PC-3 (cell line): ENCODE data around the gene DOC2A. TPM values are rescaled to one million over a fixed set of nuclear protein-coding genes. Genes with fewer than 3 reads are reported as not detected.

Source experiments
- ATAC-seq: fragments of 200-7000 bp; cut with Tn5 transposase; 2 replicates; pipeline ENCODE4 v1.9.1; 2020; ENCODE audit warnings: mild to moderate bottlenecking, moderate library complexity
- BruUV-seq: library from RNA; stranded (reverse); fragments of 400-500 nt; replicated peaks from 2 replicates; lab custom pipeline; 2021; lab: Mats Ljungman, UMichigan
- CTCF ChIA-PET: fragments of 300-600 bp; sonication (Branson Sonifier 250); formaldehyde crosslinking; loops from one replicate; lab custom pipeline; 2022; ENCODE audit warnings: antibody characterized with exemption; lab: Charles Lee
- POLR2A ChIA-PET: fragments of 300-600 bp; sonication (Branson Sonifier 250); formaldehyde crosslinking; loops from one replicate; lab custom pipeline; 2022; ENCODE audit warnings: antibody characterized with exemption; ENCODE audit not compliant: unreplicated experiment; lab: Charles Lee
- DNase-seq: peaks from one replicate; pipeline ENCODE4 v3.0.0-alpha.2; 2015
- H2AFZ ChIP-seq: fragments of 300-600 bp; sonication (generic); 2 replicates; pipeline ENCODE4 v1.6.0; 2016; ENCODE audit warnings: antibody characterized with exemption, low read length
- H3F3A ChIP-seq: fragments of 300-600 bp; sonication (generic); one replicate; pipeline ENCODE4 v1.6.0; 2017; ENCODE audit warnings: antibody characterized with exemption, low read length, control low read depth, mild to moderate bottlenecking; ENCODE audit not compliant: unreplicated experiment
- H3K27ac ChIP-seq: fragments of 300-600 bp; sonication (generic); 2 replicates; pipeline ENCODE4 v1.5.1; 2016; ENCODE audit warnings: mild to moderate bottlenecking, low read length
- H3K27me3 ChIP-seq: fragments of 300-600 bp; sonication (generic); 2 replicates; pipeline ENCODE4 v1.6.1; 2016; ENCODE audit warnings: low read length, mixed read lengths
- H3K36me3 ChIP-seq: fragments of 300-600 bp; sonication (generic); 2 replicates; pipeline ENCODE4 v1.6.1; 2016; ENCODE audit warnings: low read depth, mixed run types, low read length, mixed read lengths
- H3K4me1 ChIP-seq: fragments of 300-600 bp; sonication (generic); 2 replicates; pipeline ENCODE4 v1.5.1; 2016; ENCODE audit warnings: low read length; ENCODE audit not compliant: insufficient read depth
- H3K4me2 ChIP-seq: fragments of 300-600 bp; sonication (generic); 2 replicates; pipeline ENCODE4 v1.6.0; 2016; ENCODE audit warnings: low read length
- H3K4me3 ChIP-seq: fragments of 300-600 bp; sonication (generic); 2 replicates; pipeline ENCODE4 v1.5.1; 2016; ENCODE audit warnings: mild to moderate bottlenecking, low read length, mixed read lengths
- H3K79me2 ChIP-seq: fragments of 300-600 bp; sonication (generic); 2 replicates; pipeline ENCODE4 v1.6.1; 2017; ENCODE audit warnings: low read length, mixed read lengths
- H3K9ac ChIP-seq: fragments of 300-600 bp; sonication (generic); 2 replicates; pipeline ENCODE4 v1.6.0; 2016; ENCODE audit warnings: mild to moderate bottlenecking, low read length
- H3K9me2 ChIP-seq: fragments of 300-600 bp; sonication (generic); replicated peaks from 2 replicates; pipeline ENCODE4 v1.6.1; 2016; ENCODE audit warnings: mixed run types, low read length, mixed read lengths
- H3K9me3 ChIP-seq: fragments of 300-600 bp; sonication (generic); 2 replicates; pipeline ENCODE4 v1.6.1; 2016; ENCODE audit warnings: low read length, mixed read lengths
- H4K20me1 ChIP-seq: fragments of 300-600 bp; sonication (generic); 2 replicates; pipeline ENCODE4 v1.6.1; 2016; ENCODE audit warnings: low read length, mixed read lengths
- EZH2 ChIP-seq: fragments of 300-600 bp; sonication (generic); IDR thresholded peaks from one replicate; pipeline ENCODE4 v1.6.1; 2017; ENCODE audit warnings: antibody characterized with exemption, mild to moderate bottlenecking, low read length; ENCODE audit not compliant: unreplicated experiment
- EZH2phosphoT487 ChIP-seq: fragments of 300-600 bp; sonication (generic); IDR thresholded peaks from 2 replicates; pipeline ENCODE4 v1.6.1; 2018; ENCODE audit warnings: mild to moderate bottlenecking, antibody characterized with exemption, low read length, borderline replicate concordance
- intact Hi-C: fragments of 100-400 bp; cut with micrococcal nuclease; formaldehyde crosslinking; loops from 2 replicates; pipeline ENCODE4 v1.9.0; 2023
- total RNA-seq: library from RNA; depleted of rRNA; stranded (reverse); fragments of >200 nt; gene quantifications from 2 replicates; pipeline ENCODE4 v1.2.3, GENCODE V29; 2014
- TF ChIP-seq, protein P1 (sequence below): fragments of 300-600 bp; sonication (generic); conservative IDR thresholded peaks from 2 replicates; pipeline ENCODE4 v1.5.1; 2017; ENCODE audit warnings: antibody characterized with exemption, low read depth, mild to moderate bottlenecking, low read length

Gene DOC2A
- total RNA-seq, 1 experiment from 2014 or later = 4.6 TPM

DNA sequence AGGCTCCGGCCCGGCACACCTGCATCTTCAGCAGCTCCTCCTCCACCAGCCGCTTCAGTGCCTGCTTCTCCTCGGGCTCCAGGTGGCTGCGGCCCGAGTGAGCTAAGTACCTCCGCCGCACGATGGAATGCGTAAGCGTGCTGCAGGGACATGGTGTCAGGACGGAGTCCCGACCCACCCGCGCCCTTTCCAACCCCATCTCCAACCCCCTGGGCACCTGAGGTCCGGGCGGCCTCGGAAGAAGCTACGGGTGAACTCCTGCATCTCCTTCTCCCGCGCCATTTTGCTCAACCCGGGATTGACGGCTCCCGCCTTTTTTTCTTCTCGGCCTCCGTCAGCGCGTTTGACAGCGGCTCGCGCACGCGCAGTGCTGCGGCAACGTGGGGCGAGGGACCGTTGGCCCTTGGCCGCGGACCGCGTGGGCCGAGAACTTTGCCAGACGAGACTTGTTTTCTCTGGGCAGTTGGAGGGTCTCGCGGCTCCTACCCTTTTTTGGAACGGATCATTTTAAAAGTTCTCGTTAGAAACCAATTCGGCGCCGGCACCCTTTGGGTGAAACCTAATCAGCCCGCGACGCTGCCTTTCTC is 15.4 kb downstream of the DOC2A start, which contains the start of gene HIRIP3:
Gene HIRIP3 (minus strand): TSS at position 294 of the 587 bp plus-strand sequence. CDS start 12 bp downstream, at position 282.
- Histone ChIP-seq H3K9ac (peak within 1 kb of the TSS; percentile 100), H3K9me3 (no peaks in the 10 kb centered on the region), H3K4me1 (peaks cover 24% of the 10 kb centered on the region), H3K27ac (peak within 1 kb of the TSS; percentile 92), H3F3A (no peaks in the 10 kb centered on the region), H4K20me1 (no peaks in the 10 kb centered on the region), H3K36me3 (peaks cover 8% of the 10 kb centered on the region; the same call in 1 of the 2 replicates), H3K79me2 (peaks cover 12% of the 10 kb centered on the region), H3K27me3 (no peaks in the 10 kb centered on the region), H3K9me2 (no peaks in the 10 kb centered on the region), H2AFZ (peak within 1 kb of the TSS; percentile 100), H3K4me2 (peak within 1 kb of the TSS; percentile 100), H3K4me3 (peak within 1 kb of the TSS; percentile 91)
- peak; percentile 77 for DNase-seq
- no peak for TF ChIP-seq EZH2
- TF ChIP-seq EZH2phosphoT487 = no peak
- TF ChIP-seq, protein P1, sequence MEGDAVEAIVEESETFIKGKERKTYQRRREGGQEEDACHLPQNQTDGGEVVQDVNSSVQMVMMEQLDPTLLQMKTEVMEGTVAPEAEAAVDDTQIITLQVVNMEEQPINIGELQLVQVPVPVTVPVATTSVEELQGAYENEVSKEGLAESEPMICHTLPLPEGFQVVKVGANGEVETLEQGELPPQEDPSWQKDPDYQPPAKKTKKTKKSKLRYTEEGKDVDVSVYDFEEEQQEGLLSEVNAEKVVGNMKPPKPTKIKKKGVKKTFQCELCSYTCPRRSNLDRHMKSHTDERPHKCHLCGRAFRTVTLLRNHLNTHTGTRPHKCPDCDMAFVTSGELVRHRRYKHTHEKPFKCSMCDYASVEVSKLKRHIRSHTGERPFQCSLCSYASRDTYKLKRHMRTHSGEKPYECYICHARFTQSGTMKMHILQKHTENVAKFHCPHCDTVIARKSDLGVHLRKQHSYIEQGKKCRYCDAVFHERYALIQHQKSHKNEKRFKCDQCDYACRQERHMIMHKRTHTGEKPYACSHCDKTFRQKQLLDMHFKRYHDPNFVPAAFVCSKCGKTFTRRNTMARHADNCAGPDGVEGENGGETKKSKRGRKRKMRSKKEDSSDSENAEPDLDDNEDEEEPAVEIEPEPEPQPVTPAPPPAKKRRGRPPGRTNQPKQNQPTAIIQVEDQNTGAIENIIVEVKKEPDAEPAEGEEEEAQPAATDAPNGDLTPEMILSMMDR = no peak
- BruUV-seq = TSS peak; percentile 71
- intact Hi-C loops = no loop called here
- CTCF ChIA-PET = no interaction called here
- ATAC-seq = peak; percentile 42
- POLR2A ChIA-PET = no interaction called here

DNA sequence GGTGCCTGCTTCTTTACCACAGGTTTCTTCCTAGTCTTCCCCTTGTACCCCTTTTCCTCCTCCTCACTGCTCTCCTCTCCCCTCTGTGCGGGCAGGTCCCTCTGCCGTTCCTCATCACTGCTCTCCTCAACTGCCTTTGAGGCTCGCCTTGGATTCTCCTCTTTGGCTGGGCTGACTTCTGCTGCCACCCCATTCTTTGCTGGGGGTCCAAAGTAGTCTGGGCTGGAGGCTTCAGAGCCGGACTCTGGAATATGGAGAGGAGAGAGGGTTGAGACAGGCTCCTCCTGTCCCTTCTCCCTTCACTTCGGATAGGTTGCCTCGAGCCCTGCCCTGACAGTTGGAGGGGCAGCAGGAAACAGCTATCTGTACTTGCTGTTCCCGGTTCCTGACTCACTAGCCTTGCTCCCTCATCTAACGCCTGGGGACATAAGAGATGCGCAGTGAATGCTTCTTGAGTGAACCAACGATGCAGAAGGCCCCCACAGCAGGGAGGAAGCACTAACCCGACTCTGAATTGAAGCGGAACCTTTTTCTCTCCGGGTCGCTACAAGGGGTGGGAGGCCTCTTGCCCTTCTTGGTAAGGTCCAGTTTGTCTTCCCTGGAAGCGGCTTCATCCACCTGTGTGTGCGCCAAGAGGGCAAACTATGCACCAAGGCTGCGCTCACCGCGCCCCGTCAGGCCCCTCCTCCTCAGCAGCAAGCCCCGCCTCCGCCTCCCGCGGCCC is 16.1 kb downstream of the DOC2A start:
- TF ChIP-seq, protein P1 = no peak
- TF ChIP-seq EZH2phosphoT487 (no peak), EZH2 (no peak)
- Histone ChIP-seq H3K27ac (peak overlapping the region; percentile 92), H3K9me2 (no peaks in the 10 kb centered on the region), H3K4me3 (peak overlapping the region; percentile 91), H3K9ac (peak overlapping the region; percentile 100), H2AFZ (peak overlapping the region; percentile 100), H4K20me1 (no peaks in the 10 kb centered on the region), H3K4me1 (peaks cover 24% of the 10 kb centered on the region), H3K36me3 (peaks cover 8% of the 10 kb centered on the region; the same call in 1 of the 2 replicates), H3K79me2 (peaks cover 12% of the 10 kb centered on the region), H3F3A (no peaks in the 10 kb centered on the region), H3K9me3 (no peaks in the 10 kb centered on the region), H3K4me2 (peak overlapping the region; percentile 100), H3K27me3 (no peaks in the 10 kb centered on the region)
- BruUV-seq = no TSS peak
- peak; percentile 73 for DNase-seq
- POLR2A ChIA-PET = no interaction called here
- intact Hi-C loops = no loop called here
- peak; percentile 56 for ATAC-seq
- CTCF ChIA-PET = no interaction called here
